Caco-2 (cell line): ENCODE data around the gene TOP2B. TPM values are rescaled to one million over a fixed set of nuclear protein-coding genes. Genes with fewer than 3 reads are reported as not detected.

Experiments used
- BruUV-seq: library from RNA; stranded (reverse); fragments of 400-500 nt; replicated peaks from 2 replicates; lab custom pipeline; 2021; lab: Mats Ljungman, UMichigan
- CTCF ChIA-PET: fragments of 300-600 bp; sonication (Branson Sonifier 250); formaldehyde crosslinking; loops from one replicate; lab custom pipeline; 2022; ENCODE audit warnings: antibody characterized with exemption; lab: Charles Lee
- POLR2A ChIA-PET: fragments of 300-600 bp; sonication (Branson Sonifier 250); formaldehyde crosslinking; loops from one replicate; lab custom pipeline; 2022; ENCODE audit warnings: antibody characterized with exemption; lab: Charles Lee
- DNase-seq, 2 experiments: peaks; one replicate each; pipeline versions ENCODE4 v3.0.0 to v3.0.0-alpha.2; 2020 to 2022
- H3K27me3 ChIP-seq: replicated peaks from 2 replicates; pipeline ENCODE4 v1.6.0; 2011; ENCODE audit warnings: low read length; ENCODE audit not compliant: control insufficient read depth, insufficient read depth
- H3K36me3 ChIP-seq: 2 replicates; pipeline ENCODE4 v1.5.1; 2011; ENCODE audit warnings: low read length; ENCODE audit not compliant: control insufficient read depth, insufficient read depth
- H3K4me1 ChIP-seq: fragments of 250-450 bp; sonication (Bioruptor Pico); 2 replicates; pipeline ENCODE4 v1.5.1; 2020; ENCODE audit warnings: mild to moderate bottlenecking
- H3K4me3 ChIP-seq: 2 replicates; pipeline ENCODE4 v1.5.1; 2011; ENCODE audit warnings: low read depth, mild to moderate bottlenecking, control low read depth, low read length
- H3K9me3 ChIP-seq: fragments of 250-450 bp; sonication (Bioruptor Pico); 2 replicates; pipeline ENCODE4 v1.5.1; 2020; ENCODE audit warnings: mild to moderate bottlenecking, moderate library complexity
- H3K27ac Mint-ChIP-seq: one replicate; pipeline ENCODE4 v1.8.0; 2022; ENCODE audit warnings: mixed read lengths; ENCODE audit not compliant: unreplicated experiment
- H3K27me3 Mint-ChIP-seq: one replicate; pipeline ENCODE4 v1.8.0; 2022; ENCODE audit warnings: mixed read lengths; ENCODE audit not compliant: insufficient read depth, unreplicated experiment
- H3K36me3 Mint-ChIP-seq: one replicate; pipeline ENCODE4 v1.8.0; 2022; ENCODE audit warnings: mild to moderate bottlenecking, mixed read lengths; ENCODE audit not compliant: insufficient read depth, unreplicated experiment
- H3K4me1 Mint-ChIP-seq: one replicate; pipeline ENCODE4 v1.8.0; 2022; ENCODE audit warnings: low read depth, mixed read lengths; ENCODE audit not compliant: unreplicated experiment
- H3K4me3 Mint-ChIP-seq: one replicate; pipeline ENCODE4 v1.8.0; 2022; ENCODE audit warnings: mild to moderate bottlenecking, moderate library complexity, mixed read lengths; ENCODE audit not compliant: unreplicated experiment
- H3K9me3 Mint-ChIP-seq: one replicate; pipeline ENCODE4 v1.8.0; 2022; ENCODE audit warnings: mixed read lengths; ENCODE audit not compliant: unreplicated experiment
- CTCF ChIP-seq, 2 experiments: fragments of 200-600 bp in 1 of 2; IDR thresholded peaks; 1 replicate in 1 of 2; 2 replicates in 1 of 2; pipeline versions ENCODE4 v1.5.1 to v1.8.0; 2011 to 2022; ENCODE audit warnings: antibody characterized with exemption in 1 of 2, control low read depth in 1 of 2, inconsistent platforms in 1 of 2, low read depth in 1 of 2, low read length in 1 of 2, mild to moderate bottlenecking in 1 of 2, moderate library complexity in 1 of 2; ENCODE audit not compliant: insufficient read depth in 1 of 2, severe bottlenecking in 1 of 2, unreplicated experiment in 1 of 2
- intact Hi-C: fragments of 100-400 bp; cut with micrococcal nuclease; formaldehyde crosslinking; loops from one replicate; pipeline ENCODE4 v1.10.0; 2022; ENCODE audit not compliant: unreplicated experiment
- total RNA-seq: library from RNA; stranded (reverse); gene quantifications from 2 replicates; pipeline ENCODE4 v1.2.3, GENCODE V29; 2022

TOP2B gene
- total RNA-seq, 1 experiment from 2014 or later, result 83.1 TPM

GRCh38 chr3:25587094-25587493 lies 77.6 kb downstream of the TOP2B start:
- H3K9me3 ChIP-seq, result no peaks in the 10 kb centered on the region
- no peak overlapping the region for H3K4me3 ChIP-seq
- POLR2A ChIA-PET, result no interaction called here
- no peaks in the 10 kb centered on the region for H3K27me3 ChIP-seq
- intact Hi-C loops, result no loop called here
- no TSS peak for BruUV-seq
- no peak overlapping the region for H3K27ac Mint-ChIP-seq
- no peak overlapping the region for H3K4me3 Mint-ChIP-seq
- H3K36me3 ChIP-seq, result no peaks in the 10 kb centered on the region
- CTCF ChIA-PET, result no interaction called here
- H3K36me3 Mint-ChIP-seq, result no peaks in the 10 kb centered on the region
- no peaks in the 10 kb centered on the region for H3K27me3 Mint-ChIP-seq
- H3K4me1 Mint-ChIP-seq, result peaks cover 7% of the 10 kb centered on the region
- no peak for DNase-seq
- no peak for TF ChIP-seq CTCF (IDR thresholded peaks at IDR 0.05; ENCODE audit: insufficient read depth in 1 of 2, low read depth in 1 of 2, low read length in 1 of 2, severe bottlenecking in 1 of 2, unreplicated experiment in 1 of 2)
- peaks cover 8% of the 10 kb centered on the region for H3K9me3 Mint-ChIP-seq
- peaks cover 4% of the 10 kb centered on the region; the same call in 1 of the 2 replicates for H3K4me1 ChIP-seq

GRCh38 chr3:25586553-25586952 lies 78.2 kb downstream of the TOP2B start:
- no TSS peak for BruUV-seq
- TF ChIP-seq CTCF (IDR thresholded peaks at IDR 0.05; ENCODE audit: insufficient read depth in 1 of 2, low read depth in 1 of 2, low read length in 1 of 2, severe bottlenecking in 1 of 2, unreplicated experiment in 1 of 2), result no peak
- Histone ChIP-seq H3K27me3 (no peaks in the 10 kb centered on the region), H3K4me1 (peaks cover 4% of the 10 kb centered on the region; the same call in 1 of the 2 replicates), H3K4me3 (no peak overlapping the region), H3K36me3 (no peaks in the 10 kb centered on the region), H3K9me3 (no peaks in the 10 kb centered on the region)
- no peaks in the 10 kb centered on the region for H3K27me3 Mint-ChIP-seq
- no peaks in the 10 kb centered on the region for H3K36me3 Mint-ChIP-seq
- CTCF ChIA-PET, result no interaction called here
- peaks cover 13% of the 10 kb centered on the region for H3K4me1 Mint-ChIP-seq
- intact Hi-C loops, result no loop called here
- no peak for DNase-seq
- peaks cover 8% of the 10 kb centered on the region for H3K9me3 Mint-ChIP-seq
- POLR2A ChIA-PET, result no interaction called here
- no peak overlapping the region for H3K4me3 Mint-ChIP-seq
- no peak overlapping the region for H3K27ac Mint-ChIP-seq

- Mint-ChIP-seq H3K27me3 (no peaks in the 10 kb centered on the region), H3K36me3 (no peaks in the 10 kb centered on the region), H3K4me1 (peaks cover 13% of the 10 kb centered on the region), H3K27ac (no peak overlapping the region), H3K9me3 (peaks cover 8% of the 10 kb centered on the region), H3K4me3 (no peak overlapping the region)
- BruUV-seq, result no TSS peak
- Histone ChIP-seq H3K9me3 (no peaks in the 10 kb centered on the region), H3K4me1 (peaks cover 4% of the 10 kb centered on the region; the same call in 1 of the 2 replicates), H3K36me3 (no peaks in the 10 kb centered on the region), H3K27me3 (no peaks in the 10 kb centered on the region), H3K4me3 (no peak overlapping the region)
- TF ChIP-seq CTCF (IDR thresholded peaks at IDR 0.05; ENCODE audit: insufficient read depth in 1 of 2, low read depth in 1 of 2, low read length in 1 of 2, severe bottlenecking in 1 of 2, unreplicated experiment in 1 of 2), result no peak
- intact Hi-C loops, result no loop called here
- POLR2A ChIA-PET, result no interaction called here
- CTCF ChIA-PET, result no interaction called here
- no peak for DNase-seq
These were observed 78.6 kb downstream of the TOP2B start for GRCh38 chr3:25586167-25586505.
